BLaER1 (cell line): ENCODE measurements around the gene FOXD4L1.
"Not testable (repeated sequence)": the region's sequence is repeated elsewhere in the genome, so short reads cannot be mapped to it uniquely, and the experiment has no call there.

Source experiments
- H3K27ac ChIP-seq: shearing (Covaris generic); formaldehyde crosslinking; 2 replicates; pipeline ENCODE4 v1.8.1; 2022
- H3K27me3 ChIP-seq: shearing (Covaris generic); formaldehyde crosslinking; 2 replicates; pipeline ENCODE4 v1.8.1; 2022
- H3K36me3 ChIP-seq: shearing (Covaris generic); formaldehyde crosslinking; 2 replicates; pipeline ENCODE4 v1.8.1; 2022
- H3K4me1 ChIP-seq: shearing (Covaris generic); formaldehyde crosslinking; 2 replicates; pipeline ENCODE4 v1.8.1; 2022
- H3K4me2 ChIP-seq: shearing (Covaris generic); formaldehyde crosslinking; 2 replicates; pipeline ENCODE4 v1.8.1; 2022
- H3K4me3 ChIP-seq: shearing (Covaris generic); formaldehyde crosslinking; 2 replicates; pipeline ENCODE4 v1.8.1; 2022
- H3K9ac ChIP-seq: shearing (Covaris generic); formaldehyde crosslinking; 2 replicates; pipeline ENCODE4 v1.8.1; 2022
- H3K9me3 ChIP-seq: shearing (Covaris generic); formaldehyde crosslinking; 2 replicates; pipeline ENCODE4 v1.8.1; 2022
- H4K20me1 ChIP-seq: shearing (Covaris generic); formaldehyde crosslinking; 2 replicates; pipeline ENCODE4 v1.8.1; 2022

The FOXD4L1 gene

DNA sequence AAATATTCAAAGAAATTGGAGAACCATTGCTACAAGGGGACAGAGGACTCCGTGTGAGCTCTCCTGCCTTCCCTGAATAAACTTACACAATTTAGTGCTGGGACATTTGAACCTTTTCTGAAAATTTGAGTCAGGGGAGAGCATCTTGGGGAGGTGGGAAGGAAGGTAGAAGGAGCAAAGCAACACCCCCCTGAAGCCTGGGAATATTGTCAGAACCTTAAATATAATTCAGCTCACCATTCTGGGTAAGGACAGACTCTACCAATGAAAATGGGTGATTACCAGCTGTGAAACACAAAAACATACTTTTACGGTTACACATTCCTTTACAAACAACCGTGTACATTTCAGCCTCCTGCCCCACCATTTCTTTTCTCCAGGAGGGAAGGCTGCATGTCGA, at the start of gene FOXD4L1:
Gene FOXD4L1 (plus strand): TSS at position 301 of the 400 bp plus-strand sequence. CDS start 592 bp downstream, outside the sequence.
- H3K4me1 ChIP-seq, H3K9ac ChIP-seq, H3K4me2 ChIP-seq, H3K27ac ChIP-seq, H3K36me3 ChIP-seq, H3K4me3 ChIP-seq: not testable (repeated sequence)
- H3K9me3 ChIP-seq: peaks cover 15% of the 10 kb centered on the region
- peaks cover 19% of the 10 kb centered on the region for H4K20me1 ChIP-seq
- peaks cover 46% of the 10 kb centered on the region for H3K27me3 ChIP-seq

DNA sequence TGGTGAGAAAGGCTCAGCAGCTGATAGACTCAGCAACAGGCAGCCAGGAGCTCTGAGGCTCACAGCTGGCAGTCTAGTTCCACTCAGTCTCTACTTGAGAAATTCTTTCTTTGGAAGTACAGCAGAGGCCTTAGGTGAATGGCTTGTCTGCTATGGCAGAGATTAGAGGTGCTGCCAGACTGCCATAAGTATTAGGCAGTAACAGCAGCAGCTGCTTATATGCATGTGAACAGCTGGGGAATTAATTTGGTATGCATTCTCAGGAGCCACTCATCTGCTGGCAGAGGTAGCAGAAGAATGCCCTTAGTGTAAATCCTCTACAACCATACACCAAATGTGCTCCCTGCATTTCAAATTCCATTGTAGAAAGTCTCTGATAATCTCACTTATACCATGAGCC, 32.7 kb upstream of the FOXD4L1 start:
- H3K4me2 ChIP-seq, H3K36me3 ChIP-seq, H3K4me1 ChIP-seq, H3K4me3 ChIP-seq, H3K9ac ChIP-seq, H3K9me3 ChIP-seq, H3K27ac ChIP-seq, H3K27me3 ChIP-seq, H4K20me1 ChIP-seq: not testable (repeated sequence)

DNA sequence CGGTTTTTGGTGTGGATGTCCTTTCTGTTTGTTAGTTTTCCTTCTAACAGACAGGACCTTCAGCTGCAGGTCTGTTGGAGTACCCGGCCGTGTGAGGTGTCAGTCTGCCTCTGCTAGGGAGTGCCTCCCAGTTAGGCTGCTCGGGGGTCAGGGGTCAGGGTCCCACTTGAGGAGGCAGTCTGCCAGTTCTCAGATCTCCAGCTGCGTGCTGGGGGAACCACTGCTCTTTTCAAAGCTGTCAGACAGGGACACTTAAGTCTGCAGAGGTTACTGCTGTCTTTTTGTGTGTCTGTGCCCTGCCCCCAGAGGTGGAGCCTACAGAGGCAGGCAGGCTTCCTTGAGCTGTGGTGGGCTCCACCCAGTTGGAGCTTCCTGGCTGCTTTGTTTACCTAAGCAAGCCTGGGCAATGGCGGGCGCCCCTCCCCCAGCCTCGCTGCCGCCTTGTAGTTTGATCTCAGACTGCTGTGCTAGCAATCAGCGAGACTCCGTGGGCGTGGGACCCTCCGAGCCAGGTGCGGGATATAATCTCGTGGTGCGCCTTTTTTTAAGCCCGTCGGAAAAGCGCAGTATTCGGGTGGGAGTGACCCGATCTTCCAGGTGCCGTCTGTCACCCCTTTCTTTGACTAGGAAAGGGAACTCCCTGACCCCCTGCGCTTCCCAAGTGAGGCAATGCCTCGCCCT, 21.6 kb upstream of the FOXD4L1 start:
- H3K36me3 ChIP-seq, H3K27me3 ChIP-seq, H3K9me3 ChIP-seq, H3K4me2 ChIP-seq, H4K20me1 ChIP-seq, H3K27ac ChIP-seq, H3K9ac ChIP-seq, H3K4me1 ChIP-seq, H3K4me3 ChIP-seq: not testable (repeated sequence)

DNA sequence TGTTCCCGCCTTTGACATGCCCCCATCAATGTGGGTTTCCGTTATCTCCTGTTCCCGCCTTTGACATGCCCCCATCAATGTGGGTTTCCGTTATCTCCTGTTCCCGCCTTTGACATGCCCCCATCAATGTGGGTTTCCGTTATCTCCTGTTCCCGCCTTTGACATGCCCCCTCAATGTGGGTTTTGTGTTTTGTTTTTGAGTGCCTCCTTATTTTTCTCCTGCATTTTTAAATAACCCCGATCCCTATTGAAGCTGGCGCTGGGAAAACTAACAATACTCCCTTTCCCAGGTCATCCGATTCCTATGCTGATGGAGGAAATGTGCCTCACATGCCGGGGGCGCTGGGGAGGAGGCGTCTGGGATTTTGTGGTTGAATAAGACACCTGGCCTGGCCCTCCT, 1.9 kb upstream of the FOXD4L1 start:
- H3K4me3 ChIP-seq, H4K20me1 ChIP-seq, H3K9me3 ChIP-seq, H3K4me2 ChIP-seq, H3K27ac ChIP-seq, H3K4me1 ChIP-seq, H3K36me3 ChIP-seq, H3K9ac ChIP-seq: not testable (repeated sequence)
- peaks cover 28% of the 10 kb centered on the region for H3K27me3 ChIP-seq

DNA sequence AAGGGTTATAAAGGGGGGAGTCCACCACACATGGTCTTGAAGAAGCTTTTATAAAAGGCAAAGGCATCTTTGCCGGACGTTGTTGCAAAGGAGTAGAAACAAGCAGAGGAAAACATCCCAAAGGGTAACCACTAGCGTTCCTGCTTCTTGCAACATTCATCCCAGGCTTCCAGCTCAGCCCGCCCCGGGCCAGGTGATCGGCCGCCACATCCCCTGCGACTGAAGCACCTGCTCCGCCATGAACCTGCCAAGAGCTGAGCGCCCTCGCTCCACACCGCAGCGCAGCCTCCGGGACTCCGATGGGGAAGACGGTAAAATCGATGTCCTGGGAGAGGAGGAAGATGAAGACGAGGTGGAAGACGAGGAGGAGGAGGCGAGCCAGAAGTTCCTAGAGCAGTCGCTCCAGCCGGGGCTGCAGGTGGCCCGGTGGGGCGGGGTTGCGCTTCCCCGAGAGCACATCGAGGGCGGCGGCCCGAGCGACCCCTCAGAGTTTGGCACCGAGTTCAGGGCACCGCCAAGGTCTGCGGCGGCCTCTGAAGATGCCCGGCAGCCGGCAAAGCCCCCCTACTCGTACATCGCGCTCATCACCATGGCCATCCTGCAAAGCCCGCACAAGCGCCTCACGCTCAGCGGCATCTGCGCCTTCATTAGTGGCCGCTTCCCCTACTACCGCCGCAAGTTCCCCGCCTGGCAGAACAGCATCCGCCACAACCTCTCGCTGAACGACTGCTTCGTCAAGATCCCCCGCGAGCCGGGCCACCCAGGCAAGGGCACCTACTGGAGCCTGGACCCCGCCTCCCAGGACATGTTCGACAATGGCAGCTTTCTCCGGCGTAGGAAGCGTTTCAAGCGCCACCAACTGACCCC, 787 bp downstream of the FOXD4L1 start:
- not testable (repeated sequence) for H3K4me3 ChIP-seq, H3K27ac ChIP-seq, H3K4me2 ChIP-seq, H3K9ac ChIP-seq, H3K36me3 ChIP-seq, H3K4me1 ChIP-seq
- H3K27me3 ChIP-seq: peaks cover 55% of the 10 kb centered on the region
- peaks cover 24% of the 10 kb centered on the region for H3K9me3 ChIP-seq
- peaks cover 28% of the 10 kb centered on the region for H4K20me1 ChIP-seq

DNA sequence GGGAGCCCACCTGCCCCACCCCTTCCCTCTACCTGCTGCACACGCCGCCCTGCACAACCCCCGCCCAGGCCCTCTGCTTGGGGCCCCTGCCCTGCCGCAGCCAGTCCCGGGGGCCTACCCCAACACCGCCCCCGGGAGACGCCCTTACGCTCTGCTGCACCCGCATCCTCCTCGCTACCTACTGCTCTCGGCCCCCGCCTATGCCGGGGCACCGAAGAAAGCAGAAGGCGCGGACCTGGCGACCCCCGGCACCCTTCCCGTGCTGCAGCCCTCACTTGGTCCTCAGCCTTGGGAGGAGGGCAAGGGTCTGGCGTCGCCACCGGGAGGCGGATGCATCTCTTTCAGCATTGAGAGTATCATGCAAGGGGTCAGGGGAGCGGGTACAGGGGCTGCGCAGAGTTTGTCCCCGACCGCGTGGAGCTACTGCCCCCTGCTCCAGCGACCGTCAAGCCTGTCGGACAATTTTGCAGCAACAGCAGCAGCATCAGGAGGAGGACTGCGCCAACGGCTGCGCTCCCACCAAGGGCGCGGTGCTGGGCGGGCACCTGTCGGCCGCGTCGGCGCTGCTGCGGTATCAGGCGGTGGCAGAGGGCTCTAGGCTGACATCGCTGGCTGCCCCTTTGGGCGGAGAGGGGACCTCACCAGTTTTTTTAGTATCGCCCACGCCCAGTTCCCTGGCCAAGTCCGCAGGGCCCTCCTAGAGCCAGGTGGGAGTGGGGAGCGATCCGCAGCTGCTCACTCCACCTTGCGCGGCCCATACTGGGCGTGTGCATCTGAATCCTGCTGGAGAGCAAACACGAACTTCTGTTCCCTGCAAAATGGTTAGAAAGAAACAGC, 1.6 kb downstream of the FOXD4L1 start:
- not testable (repeated sequence) for H3K4me3 ChIP-seq, H3K27ac ChIP-seq, H3K9ac ChIP-seq, H3K4me1 ChIP-seq, H3K36me3 ChIP-seq
- Histone ChIP-seq H4K20me1 (peaks cover 29% of the 10 kb centered on the region), H3K9me3 (peaks cover 24% of the 10 kb centered on the region), H3K27me3 (peaks cover 58% of the 10 kb centered on the region), H3K4me2 (0 out of 2 replicates have a peak overlapping the region, but pooled peaks have one; percentile 32)

DNA sequence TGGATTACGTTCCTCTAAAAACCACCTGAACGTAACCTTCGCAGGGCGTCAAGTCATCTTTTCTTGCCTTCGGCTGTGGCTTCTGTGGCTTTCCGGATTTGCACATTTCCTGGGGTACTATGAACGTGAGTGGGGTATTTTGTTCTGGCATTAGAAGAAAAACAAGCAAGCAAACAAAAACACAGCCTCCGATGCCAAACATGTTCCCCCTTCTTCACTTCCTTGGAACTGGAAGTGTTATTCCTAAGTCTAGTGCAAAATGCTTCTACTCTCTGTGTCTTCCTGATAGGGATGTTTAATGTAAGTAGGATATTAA, 2.2 kb downstream of the FOXD4L1 start:
- Histone ChIP-seq H3K9me3 (peaks cover 24% of the 10 kb centered on the region), H3K27me3 (peaks cover 64% of the 10 kb centered on the region), H3K4me2 (0 out of 2 replicates have a peak overlapping the region, but pooled peaks have one; percentile 32), H4K20me1 (peaks cover 29% of the 10 kb centered on the region)
- H3K4me3 ChIP-seq, H3K9ac ChIP-seq, H3K4me1 ChIP-seq, H3K36me3 ChIP-seq, H3K27ac ChIP-seq: not testable (repeated sequence)

DNA sequence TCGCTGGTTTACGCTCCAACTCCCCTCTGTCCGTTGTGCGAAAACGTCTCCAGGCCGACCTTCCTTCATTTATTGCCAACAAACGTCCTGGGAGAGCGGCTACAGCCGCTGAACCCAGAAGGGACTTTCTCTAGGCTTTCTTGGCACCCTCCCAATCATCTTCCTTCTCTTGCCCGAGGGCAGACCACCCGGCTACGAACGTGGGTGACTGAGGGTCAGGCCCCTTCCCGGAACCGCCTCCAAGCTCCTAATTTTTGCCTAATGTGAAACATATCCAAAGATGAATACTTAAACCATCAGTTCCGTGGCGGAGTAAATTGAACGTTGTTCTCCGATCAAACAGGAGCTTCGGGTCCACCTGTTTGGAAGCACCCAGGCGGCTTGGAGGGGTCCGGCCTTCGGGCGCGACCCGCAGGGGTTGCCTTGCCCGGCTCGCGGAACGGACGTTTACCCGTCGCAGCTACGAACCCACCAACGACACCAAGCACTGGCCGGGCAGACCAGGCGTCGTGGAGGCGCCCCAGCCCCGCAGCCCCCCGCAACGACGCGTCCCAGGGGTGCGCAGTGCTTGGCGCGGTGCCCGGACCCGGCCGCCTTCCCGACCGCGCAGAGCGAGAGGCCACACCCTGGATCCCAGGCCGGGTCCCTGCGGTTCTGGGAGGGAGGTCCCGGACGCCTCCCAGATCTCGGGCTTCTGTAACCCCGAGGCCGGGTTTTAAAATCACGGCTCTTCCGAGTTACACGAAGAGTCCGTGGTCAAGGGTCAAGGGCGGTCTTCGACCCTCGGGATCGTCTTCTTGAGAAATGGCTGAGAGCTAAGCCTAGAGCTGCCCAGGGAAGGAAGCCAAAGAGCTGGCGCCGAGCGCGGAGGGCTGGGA, 4.0 kb downstream of the FOXD4L1 start:
- Histone ChIP-seq H3K9me3 (peaks cover 24% of the 10 kb centered on the region), H3K27me3 (peaks cover 70% of the 10 kb centered on the region), H3K4me3 (peak overlapping the region; percentile 31), H4K20me1 (peaks cover 29% of the 10 kb centered on the region)
- H3K27ac ChIP-seq, H3K4me1 ChIP-seq, H3K4me2 ChIP-seq, H3K36me3 ChIP-seq, H3K9ac ChIP-seq: not testable (repeated sequence)

DNA sequence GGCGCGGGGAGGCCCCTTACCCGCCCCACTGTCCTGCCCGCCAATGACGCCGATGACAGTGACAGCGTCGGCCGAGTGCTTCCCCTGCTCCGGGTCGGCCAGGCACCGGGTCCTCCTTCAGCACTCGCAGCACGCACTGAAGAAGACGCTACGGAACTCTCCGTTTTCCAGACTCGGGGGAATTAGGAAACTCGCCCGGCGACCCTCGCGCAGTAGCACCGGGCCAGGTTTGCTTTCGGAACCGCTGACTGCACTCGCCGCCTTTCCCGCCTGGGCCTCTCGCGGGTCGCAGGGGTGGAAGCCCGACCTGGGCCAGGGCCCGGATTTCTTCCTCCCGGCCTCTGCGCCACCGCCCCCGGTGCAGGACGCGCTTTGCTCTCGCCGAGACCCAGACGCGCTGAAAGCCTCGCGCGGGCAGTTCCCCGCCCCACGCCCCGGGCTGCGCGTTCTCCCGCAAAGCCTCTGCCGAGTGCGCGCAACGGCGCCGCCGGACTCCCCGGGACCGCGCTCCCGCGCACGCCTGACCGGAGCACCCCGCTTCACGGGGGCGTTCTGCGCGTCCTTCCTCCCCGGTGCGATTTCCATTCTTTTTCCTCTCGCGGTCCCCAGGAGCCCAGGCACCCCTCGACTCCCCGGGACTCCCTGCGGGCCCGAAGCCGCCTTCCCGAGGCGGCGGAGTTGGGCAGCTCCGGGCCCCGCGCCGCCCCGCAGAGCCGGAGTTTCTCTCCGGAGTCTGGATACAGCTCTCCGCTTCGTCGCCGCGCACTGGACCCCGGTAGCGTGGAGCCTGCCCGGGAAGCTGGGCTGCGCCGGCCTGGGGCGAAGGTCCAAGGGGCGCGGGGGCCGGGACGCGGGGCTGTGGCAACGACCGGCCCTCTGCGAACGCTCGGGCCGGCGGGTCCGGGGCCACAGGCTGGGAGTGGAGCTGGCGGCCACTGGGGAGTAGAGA, 4.9 kb downstream of the FOXD4L1 start:
- Histone ChIP-seq H3K4me2 (peak overlapping the region; percentile 37), H3K9me3 (peaks cover 24% of the 10 kb centered on the region), H4K20me1 (peaks cover 29% of the 10 kb centered on the region), H3K27me3 (peaks cover 77% of the 10 kb centered on the region), H3K4me3 (peak overlapping the region; percentile 31)
- H3K36me3 ChIP-seq, H3K9ac ChIP-seq, H3K27ac ChIP-seq, H3K4me1 ChIP-seq: not testable (repeated sequence)

DNA sequence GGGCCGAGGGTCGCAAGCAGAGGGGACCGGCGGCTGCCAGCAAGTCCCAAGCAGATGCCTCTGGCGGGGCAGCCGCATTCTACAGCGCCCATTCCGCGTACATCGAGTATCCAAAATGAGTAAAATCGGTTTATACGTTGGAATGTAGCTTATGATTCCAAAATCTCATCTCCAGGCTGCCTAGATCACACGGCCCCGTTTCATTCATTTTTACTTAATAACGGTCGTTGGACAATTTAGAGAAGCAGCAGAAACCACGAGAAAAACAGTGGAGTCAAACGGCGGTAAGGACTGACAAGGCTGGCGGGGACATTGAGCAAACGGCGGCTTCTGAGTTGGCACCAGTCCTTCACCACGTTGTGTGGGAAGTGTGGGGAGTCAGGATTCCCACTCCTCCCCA, 5.6 kb downstream of the FOXD4L1 start:
- Histone ChIP-seq H4K20me1 (peaks cover 29% of the 10 kb centered on the region), H3K27me3 (peaks cover 71% of the 10 kb centered on the region), H3K9me3 (peaks cover 24% of the 10 kb centered on the region)
- not testable (repeated sequence) for H3K9ac ChIP-seq, H3K4me2 ChIP-seq, H3K4me3 ChIP-seq, H3K27ac ChIP-seq, H3K36me3 ChIP-seq, H3K4me1 ChIP-seq

DNA sequence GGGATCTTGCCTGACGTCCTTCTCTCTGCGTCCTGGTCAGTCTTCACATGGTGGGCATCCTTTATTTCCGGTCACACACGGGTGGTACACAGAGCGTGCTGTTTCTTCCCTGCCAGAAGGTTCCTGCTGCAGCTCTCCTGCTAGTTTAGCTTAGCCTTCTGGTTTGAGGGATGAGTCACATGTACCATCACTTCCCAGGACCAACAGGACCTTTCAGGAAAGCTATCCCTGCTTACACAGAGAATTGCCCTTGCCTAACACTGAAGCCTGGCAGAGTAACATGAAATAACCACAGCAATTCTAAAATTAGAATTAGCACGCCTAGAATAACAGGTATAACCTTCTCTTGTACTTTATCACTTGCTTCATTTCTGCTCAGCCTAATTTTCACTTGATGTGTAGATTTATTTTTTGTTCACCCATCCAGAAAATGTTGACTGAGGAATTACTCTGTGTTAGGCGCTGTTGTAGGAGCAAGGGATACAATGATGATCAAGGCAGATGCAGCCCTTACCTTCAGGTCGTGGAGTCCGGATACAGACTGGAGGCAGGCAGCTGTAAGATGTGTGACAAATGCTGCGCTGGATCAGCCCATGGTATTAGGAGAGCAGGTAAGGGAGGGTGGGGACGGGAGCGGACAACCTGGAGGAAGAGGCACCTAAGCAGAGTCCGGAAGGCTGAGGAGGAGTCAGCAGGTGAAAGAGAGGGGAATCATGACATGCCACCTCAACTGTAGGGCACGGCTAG, 9.1 kb downstream of the FOXD4L1 start:
- peaks cover 18% of the 10 kb centered on the region for H4K20me1 ChIP-seq
- H3K36me3 ChIP-seq, H3K4me2 ChIP-seq, H3K4me3 ChIP-seq, H3K4me1 ChIP-seq, H3K9ac ChIP-seq, H3K27ac ChIP-seq: not testable (repeated sequence)
- H3K9me3 ChIP-seq: peaks cover 18% of the 10 kb centered on the region
- peaks cover 39% of the 10 kb centered on the region for H3K27me3 ChIP-seq

DNA sequence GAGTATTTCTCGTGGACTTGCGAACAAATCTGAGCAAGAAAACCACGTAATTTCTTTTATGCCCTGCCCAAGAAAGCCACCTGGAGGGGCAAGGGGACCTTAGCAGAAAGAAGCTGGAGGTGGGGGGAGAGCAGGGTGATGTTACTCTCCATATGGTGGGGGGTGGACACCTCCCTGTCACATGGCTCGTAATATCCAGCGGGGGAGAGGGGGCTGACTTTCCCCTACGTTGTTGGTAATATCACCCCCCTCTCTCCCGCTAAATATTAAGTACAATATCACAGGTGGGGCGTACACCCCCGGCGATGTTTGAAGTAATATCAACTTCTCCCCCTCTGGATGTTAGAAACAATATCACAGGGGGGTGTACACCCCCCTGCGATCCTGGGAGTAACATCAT, 9.7 kb downstream of the FOXD4L1 start:
- H3K4me1 ChIP-seq, H3K9ac ChIP-seq, H3K27ac ChIP-seq, H3K4me3 ChIP-seq, H3K36me3 ChIP-seq, H3K4me2 ChIP-seq: not testable (repeated sequence)
- peaks cover 12% of the 10 kb centered on the region for H4K20me1 ChIP-seq
- H3K9me3 ChIP-seq: peaks cover 12% of the 10 kb centered on the region
- H3K27me3 ChIP-seq: peaks cover 33% of the 10 kb centered on the region
